ENCODE results near the gene PLEKHM2.

DNA sequence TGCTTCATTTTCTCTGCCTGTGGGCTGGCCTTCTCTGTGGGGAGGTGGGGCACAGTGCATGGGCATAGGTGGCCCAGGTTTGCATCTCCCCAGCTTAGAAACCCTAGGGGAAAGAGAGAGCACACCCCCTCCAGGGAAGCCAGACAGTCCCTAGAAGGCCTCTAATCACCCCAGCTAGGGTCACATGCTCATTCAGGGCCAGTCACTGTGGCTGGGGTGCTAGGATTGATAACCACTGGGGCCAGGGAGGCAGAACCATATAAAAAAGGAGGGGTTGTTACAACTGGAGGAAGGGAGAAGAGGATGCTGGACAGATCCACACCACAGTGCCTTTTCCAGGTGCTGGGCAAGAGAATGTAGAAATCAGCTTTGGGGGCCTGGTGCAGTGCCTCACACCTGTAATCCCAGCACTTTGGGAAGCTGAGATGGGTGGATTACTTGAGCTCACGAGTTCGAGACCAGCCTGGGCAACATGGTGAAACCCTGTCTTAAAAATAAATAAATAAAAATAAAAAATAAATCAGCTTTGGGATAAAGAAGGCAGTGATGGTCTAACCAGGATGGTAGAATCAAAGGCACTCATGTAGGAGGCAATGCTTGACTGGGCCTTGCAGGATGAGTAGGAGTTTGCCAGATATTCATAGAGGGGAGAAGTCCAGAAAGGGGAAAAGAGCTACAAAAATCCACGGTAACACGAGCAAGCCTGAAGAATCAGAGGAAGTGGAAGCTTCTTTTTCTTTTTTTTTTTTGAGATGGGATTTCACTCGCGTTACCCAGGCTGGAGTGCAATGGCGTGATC lies 94.0 kb downstream of the PLEKHM2 start:
- TF ChIP-seq, protein P1, sequence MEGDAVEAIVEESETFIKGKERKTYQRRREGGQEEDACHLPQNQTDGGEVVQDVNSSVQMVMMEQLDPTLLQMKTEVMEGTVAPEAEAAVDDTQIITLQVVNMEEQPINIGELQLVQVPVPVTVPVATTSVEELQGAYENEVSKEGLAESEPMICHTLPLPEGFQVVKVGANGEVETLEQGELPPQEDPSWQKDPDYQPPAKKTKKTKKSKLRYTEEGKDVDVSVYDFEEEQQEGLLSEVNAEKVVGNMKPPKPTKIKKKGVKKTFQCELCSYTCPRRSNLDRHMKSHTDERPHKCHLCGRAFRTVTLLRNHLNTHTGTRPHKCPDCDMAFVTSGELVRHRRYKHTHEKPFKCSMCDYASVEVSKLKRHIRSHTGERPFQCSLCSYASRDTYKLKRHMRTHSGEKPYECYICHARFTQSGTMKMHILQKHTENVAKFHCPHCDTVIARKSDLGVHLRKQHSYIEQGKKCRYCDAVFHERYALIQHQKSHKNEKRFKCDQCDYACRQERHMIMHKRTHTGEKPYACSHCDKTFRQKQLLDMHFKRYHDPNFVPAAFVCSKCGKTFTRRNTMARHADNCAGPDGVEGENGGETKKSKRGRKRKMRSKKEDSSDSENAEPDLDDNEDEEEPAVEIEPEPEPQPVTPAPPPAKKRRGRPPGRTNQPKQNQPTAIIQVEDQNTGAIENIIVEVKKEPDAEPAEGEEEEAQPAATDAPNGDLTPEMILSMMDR (IDR thresholded peaks at IDR 0.05; ENCODE audit: poor library complexity, severe bottlenecking) = no peak
- no peak for TF ChIP-seq POLR2AphosphoS5 (IDR thresholded peaks at IDR 0.05)
- TF ChIP-seq EZH2 (IDR thresholded peaks at IDR 0.05; ENCODE audit: borderline replicate concordance, insufficient read depth, low read length, poor library complexity, severe bottlenecking) = no peak
- TF ChIP-seq TAF1 (IDR thresholded peaks at IDR 0.05; ENCODE audit: low read depth) = no peak
- TF ChIP-seq EP300 (conservative IDR thresholded peaks at IDR 0.05; ENCODE audit: poor library complexity, severe bottlenecking) = no peak
- TF ChIP-seq, protein P2, sequence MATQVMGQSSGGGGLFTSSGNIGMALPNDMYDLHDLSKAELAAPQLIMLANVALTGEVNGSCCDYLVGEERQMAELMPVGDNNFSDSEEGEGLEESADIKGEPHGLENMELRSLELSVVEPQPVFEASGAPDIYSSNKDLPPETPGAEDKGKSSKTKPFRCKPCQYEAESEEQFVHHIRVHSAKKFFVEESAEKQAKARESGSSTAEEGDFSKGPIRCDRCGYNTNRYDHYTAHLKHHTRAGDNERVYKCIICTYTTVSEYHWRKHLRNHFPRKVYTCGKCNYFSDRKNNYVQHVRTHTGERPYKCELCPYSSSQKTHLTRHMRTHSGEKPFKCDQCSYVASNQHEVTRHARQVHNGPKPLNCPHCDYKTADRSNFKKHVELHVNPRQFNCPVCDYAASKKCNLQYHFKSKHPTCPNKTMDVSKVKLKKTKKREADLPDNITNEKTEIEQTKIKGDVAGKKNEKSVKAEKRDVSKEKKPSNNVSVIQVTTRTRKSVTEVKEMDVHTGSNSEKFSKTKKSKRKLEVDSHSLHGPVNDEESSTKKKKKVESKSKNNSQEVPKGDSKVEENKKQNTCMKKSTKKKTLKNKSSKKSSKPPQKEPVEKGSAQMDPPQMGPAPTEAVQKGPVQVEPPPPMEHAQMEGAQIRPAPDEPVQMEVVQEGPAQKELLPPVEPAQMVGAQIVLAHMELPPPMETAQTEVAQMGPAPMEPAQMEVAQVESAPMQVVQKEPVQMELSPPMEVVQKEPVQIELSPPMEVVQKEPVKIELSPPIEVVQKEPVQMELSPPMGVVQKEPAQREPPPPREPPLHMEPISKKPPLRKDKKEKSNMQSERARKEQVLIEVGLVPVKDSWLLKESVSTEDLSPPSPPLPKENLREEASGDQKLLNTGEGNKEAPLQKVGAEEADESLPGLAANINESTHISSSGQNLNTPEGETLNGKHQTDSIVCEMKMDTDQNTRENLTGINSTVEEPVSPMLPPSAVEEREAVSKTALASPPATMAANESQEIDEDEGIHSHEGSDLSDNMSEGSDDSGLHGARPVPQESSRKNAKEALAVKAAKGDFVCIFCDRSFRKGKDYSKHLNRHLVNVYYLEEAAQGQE (IDR thresholded peaks at IDR 0.05; ENCODE audit: borderline replicate concordance) = no peak
- TF ChIP-seq MXI1 (conservative IDR thresholded peaks at IDR 0.05; ENCODE audit: poor library complexity, severe bottlenecking) = no peak
